ENCODE data around the gene GRN. TPM values are rescaled to one million over a fixed set of nuclear protein-coding genes. Genes with fewer than 3 reads are reported as not detected.

GRN gene
- polyA plus RNA-seq, 2 of the 4 experiments (the other 2 are of a cell fraction), result 111 to 197 TPM

- Histone ChIP-seq H3K9me3 (no peaks in the 10 kb centered on the region), H3K4me1 (peaks cover 9% of the 10 kb centered on the region), H3K27ac (peak overlapping the region; percentile 81 to 85), H3K4me3 (peak overlapping the region; percentile 92), H3K4me2 (peak overlapping the region; percentile 90)
- ChIA-PET POLR2A (interaction anchor here (0.5 to 1.9 kb wide), 12 partner anchors 9 to 275 kb away, joined by 3 to 20 read pairs (median 4); partner anchors contain the start of genes ATXN7L3 and RUNDC3A), CTCF (interaction anchor here (0.6 to 17.9 kb wide), 25 partner anchors 12 to 250 kb away, joined by 3 to 327 read pairs (median 4); partner anchors contain the start of genes FAM171A2 and UBTF)
- peak; percentile 75 to 82 for DNase-seq (ENCODE audit: low read depth in 1 of 2, low spot score in 1 of 2)
- no peak for FAIRE-seq
- WGBS (ENCODE audit: missing lambda C conversion rate), result 10% methylated on average over 21 of the region's 21 CpGs
- TF ChIP-seq MYC (IDR thresholded peaks at IDR 0.05; ENCODE audit: borderline replicate concordance, low read length), result no peak
- TF ChIP-seq RCOR1 (IDR thresholded peaks at IDR 0.05; ENCODE audit: low read depth, low read length), result no peak
- TF ChIP-seq SMC3 (IDR thresholded peaks at IDR 0.05), result peak; percentile 48
- no peak for TF ChIP-seq CBX2 (IDR thresholded peaks at IDR 0.05; ENCODE audit: borderline replicate concordance, low read depth)
- no peak for TF ChIP-seq HMGXB4 (CRISPR knock-in tag; IDR thresholded peaks at IDR 0.05; ENCODE audit: borderline replicate concordance)
- no peak for TF ChIP-seq ZFP36 (IDR thresholded peaks at IDR 0.05; ENCODE audit: borderline replicate concordance, partially characterized antibody)
- no peak for TF ChIP-seq FOSB (CRISPR knock-in tag; IDR thresholded peaks at IDR 0.05)
- no peak for TF ChIP-seq MAZ (IDR thresholded peaks at IDR 0.05; ENCODE audit: borderline replicate concordance, low read depth, low read length)
- TF ChIP-seq CTCF (IDR thresholded peaks at IDR 0.05), result peak; percentile 54
- no peak for TF ChIP-seq HES2 (IDR thresholded peaks at IDR 0.05)
- peak; percentile 46 to 69; a peak in 4 of 5 replicates for TF ChIP-seq RAD21 (conservative IDR thresholded peaks at IDR 0.05 in 1 of 2, IDR thresholded peaks at IDR 0.05 in 1 of 2)
- TF ChIP-seq NR3C1 (IDR thresholded peaks at IDR 0.05), result no peak
- TF ChIP-seq POLR2AphosphoS2 (conservative IDR thresholded peaks at IDR 0.05; ENCODE audit: low read length), result no peak
- TF ChIP-seq JUNB (IDR thresholded peaks at IDR 0.05), result no peak
- TF ChIP-seq CBX8 (IDR thresholded peaks at IDR 0.05), result no peak
- ATAC-seq, result peak; percentile 45 to 59
These were observed 438 bp downstream of the GRN start for GRCh38 chr17:44345454-44346026.

- CTCF ChIA-PET, result interaction anchor here (1.1 to 17.9 kb wide), 19 partner anchors 11 to 185 kb away, joined by 3 to 327 read pairs (median 7); partner anchors contain the start of genes FAM171A2 and UBTF
- DNase-seq (ENCODE audit: low read depth in 1 of 2, low spot score in 1 of 2) (no peak), FAIRE-seq (no peak), ATAC-seq (0 out of 6 replicates have a peak, but pooled peaks of 1 of the 2 experiments have one; percentile 0)
- H3K4me3 ChIP-seq, result peak overlapping the region; percentile 92
- POLR2A ChIA-PET, result interaction anchor here (0.5 to 1.9 kb wide), 8 partner anchors 8 to 276 kb away, joined by 3 to 20 read pairs (median 5); partner anchors contain the start of gene RUNDC3A
- peak overlapping the region; percentile 90 for H3K4me2 ChIP-seq
- H3K27ac ChIP-seq, result peak overlapping the region in 1 of 2 experiments; percentile 85; a peak in 3 of 6 replicates
- no peaks in the 10 kb centered on the region for H3K9me3 ChIP-seq
- WGBS (ENCODE audit: missing lambda C conversion rate), result 75% methylated on average over 13 of the region's 13 CpGs
- TF ChIP-seq ESRRA (IDR thresholded peaks at IDR 0.05; ENCODE audit: borderline replicate concordance, low read length) (no peak), POLR2AphosphoS2 (conservative IDR thresholded peaks at IDR 0.05; ENCODE audit: low read length) (no peak), GATA3 (IDR thresholded peaks at IDR 0.05; ENCODE audit: borderline replicate concordance) (no peak), TP53 (CRISPR knock-in tag; IDR thresholded peaks at IDR 0.05) (no peak), CHD4 (IDR thresholded peaks at IDR 0.05; ENCODE audit: borderline replicate concordance) (no peak), CTCF (IDR thresholded peaks at IDR 0.05) (no peak; the same call in 2 of the 3 replicates), JUNB (IDR thresholded peaks at IDR 0.05) (no peak), HOXB13 (CRISPR knock-in tag; IDR thresholded peaks at IDR 0.05; ENCODE audit: low read depth) (no peak), JUN (IDR thresholded peaks at IDR 0.05) (no peak), RCOR1 (IDR thresholded peaks at IDR 0.05; ENCODE audit: low read depth, low read length) (no peak), RNF2 (IDR thresholded peaks at IDR 0.05; ENCODE audit: borderline replicate concordance, low read depth) (no peak), BCL3 (IDR thresholded peaks at IDR 0.05) (no peak), ZFP36 (IDR thresholded peaks at IDR 0.05; ENCODE audit: borderline replicate concordance, partially characterized antibody) (no peak)
- H3K4me1 ChIP-seq, result peaks cover 9% of the 10 kb centered on the region
These were observed 1.2 kb downstream of the GRN start for GRCh38 chr17:44346064-44346844.

Measured in A549 (cell line).